Neural progenitor cell (in vitro differentiated cells): ENCODE results near the gene GIT1. TPM values are rescaled to one million over a fixed set of nuclear protein-coding genes. Genes with fewer than 3 reads are reported as not detected.
A peak's percentile ranks its signal among the peaks of the same experiment; 100 is the strongest.

Experiments used
- DNase-seq: peaks from one replicate; pipeline ENCODE4 v3.0.0-alpha.2; 2016; ENCODE audit warnings: low spot score
- H2AFZ ChIP-seq: fragments of 200-600 bp; sonication (generic); replicated peaks from 2 replicates; pipeline ENCODE4 v1.6.1; 2016; ENCODE audit warnings: antibody characterized with exemption
- H3F3A ChIP-seq: fragments of 200-600 bp; sonication (generic); 2 replicates; pipeline ENCODE4 v1.6.1; 2016; ENCODE audit warnings: antibody characterized with exemption, low read depth
- H3K27ac ChIP-seq: fragments of 200-600 bp; sonication (generic); 2 replicates; pipeline ENCODE4 v1.5.1; 2016; ENCODE audit warnings: mild to moderate bottlenecking
- H3K27me3 ChIP-seq: fragments of 200-600 bp; sonication (generic); 2 replicates; pipeline ENCODE4 v1.6.1; 2016; ENCODE audit warnings: mild to moderate bottlenecking, moderate library complexity
- H3K36me3 ChIP-seq: fragments of 200-600 bp; sonication (generic); 2 replicates; pipeline ENCODE4 v1.5.1; 2016
- H3K4me1 ChIP-seq: fragments of 200-600 bp; sonication (generic); 2 replicates; pipeline ENCODE4 v1.6.1; 2016; ENCODE audit warnings: mixed run types
- H3K4me2 ChIP-seq: fragments of 200-600 bp; sonication (generic); 2 replicates; pipeline ENCODE4 v1.6.1; 2016
- H3K4me3 ChIP-seq: fragments of 200-600 bp; sonication (generic); 2 replicates; pipeline ENCODE4 v1.5.1; 2016
- H3K79me2 ChIP-seq: fragments of 200-600 bp; sonication (generic); 2 replicates; pipeline ENCODE4 v1.6.1; 2016; ENCODE audit warnings: low read depth
- H3K9ac ChIP-seq: fragments of 200-600 bp; sonication (generic); 2 replicates; pipeline ENCODE4 v1.6.1; 2016
- H3K9me3 ChIP-seq: fragments of 200-600 bp; sonication (generic); 2 replicates; pipeline ENCODE4 v1.5.1; 2016; ENCODE audit warnings: low read depth
- H4K20me1 ChIP-seq: fragments of 200-600 bp; sonication (generic); 2 replicates; pipeline ENCODE4 v1.6.1; 2016; ENCODE audit warnings: low read depth
- H3K27ac Mint-ChIP-seq: 3 replicates; pipeline ENCODE4 v1.8.0; 2021; ENCODE audit warnings: mixed read lengths
- H3K27me3 Mint-ChIP-seq: 2 replicates; pipeline ENCODE4 v1.8.0; 2022; ENCODE audit warnings: low read depth, mild to moderate bottlenecking, inconsistent platforms, moderate library complexity, mixed read lengths; ENCODE audit not compliant: insufficient read depth
- H3K36me3 Mint-ChIP-seq: 3 replicates; pipeline ENCODE4 v1.8.0; 2021; ENCODE audit warnings: mixed read lengths
- H3K4me1 Mint-ChIP-seq: 3 replicates; pipeline ENCODE4 v1.8.0; 2021; ENCODE audit warnings: mixed read lengths
- H3K4me3 Mint-ChIP-seq: 3 replicates; pipeline ENCODE4 v1.8.0; 2021; ENCODE audit warnings: mild to moderate bottlenecking, moderate library complexity, mixed read lengths
- H3K9me3 Mint-ChIP-seq: 3 replicates; pipeline ENCODE4 v1.8.0; 2020; ENCODE audit warnings: mixed read lengths
- CTCF ChIP-seq: fragments of 200-600 bp; sonication (generic); IDR thresholded peaks from 2 replicates; pipeline ENCODE4 v1.5.1; 2017; ENCODE audit warnings: antibody characterized with exemption, mild to moderate bottlenecking
- EZH2 ChIP-seq: fragments of 200-600 bp; sonication (generic); IDR thresholded peaks from 2 replicates; pipeline ENCODE4 v1.6.1; 2017; ENCODE audit warnings: antibody characterized with exemption, mild to moderate bottlenecking, moderate library complexity
- EZH2phosphoT487 ChIP-seq: fragments of 200-600 bp; sonication (generic); IDR thresholded peaks from 2 replicates; pipeline ENCODE4 v1.6.1; 2017; ENCODE audit warnings: antibody characterized with exemption
- total RNA-seq: library from RNA; depleted of rRNA; stranded (reverse); fragments of >200 nt; gene quantifications from 2 replicates; pipeline ENCODE4 v1.2.3, GENCODE V29; 2015; ENCODE audit warnings: low replicate concordance

The GIT1 gene
- total RNA-seq, 1 donor from 2014 or later = 17.6 TPM

GRCh38 chr17:29573558-29573869 is 15.9 kb downstream of the GIT1 start:
- peak overlapping the region; percentile 57 for H3K4me3 Mint-ChIP-seq

GRCh38 chr17:29572691-29573557 is 16.5 kb downstream of the GIT1 start:
- H3K27ac Mint-ChIP-seq = no peak overlapping the region

More at GRCh38 chr17:29573558-29573869, 15.9 kb downstream of the GIT1 start:
- no peak overlapping the region for H2AFZ ChIP-seq
- peaks cover 7% of the 10 kb centered on the region for H3K27me3 Mint-ChIP-seq
- H3K9me3 Mint-ChIP-seq = no peaks in the 10 kb centered on the region
- H3K4me1 Mint-ChIP-seq = peaks cover 23% of the 10 kb centered on the region
- H3K4me2 ChIP-seq = no peak overlapping the region
- no peak for DNase-seq
- H3K36me3 ChIP-seq = no peaks in the 10 kb centered on the region
- H3K79me2 ChIP-seq = peaks cover 7% of the 10 kb centered on the region
- no peak overlapping the region for H3K9ac ChIP-seq
- H3K27me3 ChIP-seq = no peaks in the 10 kb centered on the region
- H3K4me1 ChIP-seq = peaks cover 15% of the 10 kb centered on the region
- TF ChIP-seq EZH2phosphoT487 (no peak), EZH2 (no peak), CTCF (no peak)
- no peaks in the 10 kb centered on the region for H3K9me3 ChIP-seq
- no peak overlapping the region for H3K27ac Mint-ChIP-seq
- H3K27ac ChIP-seq = no peak overlapping the region
- peaks cover 6% of the 10 kb centered on the region for H3K36me3 Mint-ChIP-seq
- H3K4me3 ChIP-seq = no peak overlapping the region
- H3F3A ChIP-seq = peaks cover 8% of the 10 kb centered on the region
- peaks cover 58% of the 10 kb centered on the region for H4K20me1 ChIP-seq

GRCh38 chr17:29571883-29572681 is 17.4 kb downstream of the GIT1 start:
- no peak overlapping the region for H3K9ac ChIP-seq
- TF ChIP-seq EZH2 = no peak
- TF ChIP-seq EZH2phosphoT487 = no peak
- TF ChIP-seq CTCF = no peak
- no peak overlapping the region for H3K4me3 ChIP-seq

More at GRCh38 chr17:29572691-29573557, 16.5 kb downstream of the GIT1 start:
- H3K36me3 Mint-ChIP-seq = peaks cover 6% of the 10 kb centered on the region
- peak; percentile 82 for DNase-seq
- H3K79me2 ChIP-seq = peaks cover 7% of the 10 kb centered on the region
- peaks cover 15% of the 10 kb centered on the region for H3K4me1 ChIP-seq
- H3K9ac ChIP-seq = no peak overlapping the region
- peaks cover under 1% of the 10 kb centered on the region for H3K27me3 ChIP-seq
- H4K20me1 ChIP-seq = peaks cover 58% of the 10 kb centered on the region
- no peak overlapping the region for H2AFZ ChIP-seq
- H3K36me3 ChIP-seq = no peaks in the 10 kb centered on the region
- TF ChIP-seq CTCF = peak; percentile 73
- TF ChIP-seq EZH2 = no peak
- TF ChIP-seq EZH2phosphoT487 = no peak
- peaks cover 26% of the 10 kb centered on the region for H3K4me1 Mint-ChIP-seq
- H3F3A ChIP-seq = peaks cover 13% of the 10 kb centered on the region
- no peaks in the 10 kb centered on the region for H3K9me3 ChIP-seq
- H3K9me3 Mint-ChIP-seq = no peaks in the 10 kb centered on the region
- H3K4me3 Mint-ChIP-seq = peak overlapping the region; percentile 57
- no peak overlapping the region for H3K4me3 ChIP-seq
- H3K4me2 ChIP-seq = peak overlapping the region; percentile 63
- H3K27ac ChIP-seq = no peak overlapping the region
- H3K27me3 Mint-ChIP-seq = peaks cover 11% of the 10 kb centered on the region

More at GRCh38 chr17:29571883-29572681, 17.4 kb downstream of the GIT1 start:
- Histone ChIP-seq H3K9me3 (no peaks in the 10 kb centered on the region), H3K27ac (no peak overlapping the region), H2AFZ (no peak overlapping the region), H3K4me1 (peaks cover 15% of the 10 kb centered on the region), H3K27me3 (peaks cover 9% of the 10 kb centered on the region), H3K36me3 (no peaks in the 10 kb centered on the region), H4K20me1 (peaks cover 58% of the 10 kb centered on the region), H3F3A (peaks cover 22% of the 10 kb centered on the region), H3K4me2 (no peak overlapping the region), H3K79me2 (peaks cover 7% of the 10 kb centered on the region)
- Mint-ChIP-seq H3K4me3 (no peak overlapping the region), H3K36me3 (peaks cover 6% of the 10 kb centered on the region), H3K27ac (no peak overlapping the region), H3K27me3 (peaks cover 13% of the 10 kb centered on the region), H3K9me3 (no peaks in the 10 kb centered on the region), H3K4me1 (peaks cover 26% of the 10 kb centered on the region)
- no peak for DNase-seq
